Posterior vena cava (tissue), 2 donors: ENCODE measurements around the gene MVP. TPM values are rescaled to one million over a fixed set of nuclear protein-coding genes. Genes with fewer than 3 reads are reported as not detected.
"Not testable (repeated sequence)": the region's sequence is repeated elsewhere in the genome, so short reads cannot be mapped to it uniquely, and the experiment has no call there.

ENCODE experiments used
- DNase-seq: peaks from one replicate; pipeline ENCODE4 v3.0.0-alpha.2; 2020; ENCODE audit warnings: low spot score
- intact Hi-C, 2 donors: fragments of 100-400 bp; cut with DNase I; formaldehyde crosslinking; loops; one replicate each; pipeline versions ENCODE4 v1.14.1 to v1.14.2; 2022 to 2023
- long read RNA-seq, 2 donors: library from polyadenylated mRNA; unstranded; transcript quantifications; one replicate each; pipeline ENCODE4 v2.0.0, GENCODE V29; 2020 to 2021
- total RNA-seq, 2 donors: library from RNA; stranded (reverse); fragmentation: NEBNext Ultra II Directional; extraction: Animal tissue kit (Norgen Biotek cat#: 25700); gene quantifications; one replicate each; pipeline ENCODE4 v1.2.1, GENCODE V29; 2021
- donor health status: DM: yes; HTN: yes; CAD: no.
- donor health status: DM: yes; HTN: yes; CAD: no.

Gene MVP
- total RNA-seq, result 100 to 1,000 TPM; 146 to 154 TPM
- long read RNA-seq, donor 1, transcript MVP-201 (15 exons, 2,870 nt), result major isoform, 29 of 117 reads
- long read RNA-seq, donor 1, transcript MVP-202 (15 exons, 2,925 nt), result minor isoform, 13 of 117 reads
- long read RNA-seq, donor 1, partial matches to known transcripts, result 67 of 117 reads
- long read RNA-seq, donor 1, other reads (novel, unspliced or antisense), result 8 of 117 reads
- long read RNA-seq, donor 2, transcript MVP-201 (15 exons, 2,870 nt), result major isoform, 268 of 573 reads
- long read RNA-seq, donor 2, transcript MVP-202 (15 exons, 2,925 nt), result minor isoform, 96 of 573 reads
- long read RNA-seq, donor 2, partial matches to known transcripts, result 186 of 573 reads
- long read RNA-seq, donor 2, other reads (novel, unspliced or antisense), result 23 of 573 reads

- intact Hi-C loops, result loop anchor here in 1 of 2 donors (5.0 kb wide), 1 partner anchor 182 kb away; no protein-coding TSS in a partner anchor
- DNase-seq, result peak; percentile 91
Measured at GRCh38 chr16:29820271-29820701, at the start of gene MVP. Gene MVP, plus strand, starts transcription at chr16:29820462. Its CDS starts 10,088 bp downstream, at chr16:29830550.

- intact Hi-C loops, result loop anchor here in 1 of 2 donors (10.0 kb wide), 1 partner anchor 1052 kb away; no protein-coding TSS in a partner anchor
- not testable (repeated sequence) for DNase-seq
Measured at GRCh38 chr16:29772330-29772729, 47.9 kb upstream of the MVP start.

- intact Hi-C loops, result loop anchor here in 1 of 2 donors (10.0 kb wide), 1 partner anchor 1050 kb away; no protein-coding TSS in a partner anchor
- DNase-seq, result no peak
Measured at GRCh38 chr16:29774730-29775129, 45.5 kb upstream of the MVP start.

GRCh38 chr16:29775742-29776408 is 44.4 kb upstream of the MVP start:
- DNase-seq, result no peak
- intact Hi-C loops, result loop anchor here in 1 of 2 donors (10.0 kb wide), 1 partner anchor 1049 kb away; no protein-coding TSS in a partner anchor

- intact Hi-C loops, result loop anchor here in 1 of 2 donors (10.0 kb wide), 1 partner anchor 1047 kb away; no protein-coding TSS in a partner anchor
- DNase-seq, result no peak
Measured at GRCh38 chr16:29777576-29778350, 42.5 kb upstream of the MVP start, which contains the start of gene ZG16. Gene ZG16, plus strand, starts transcription at chr16:29778256. Its CDS starts 1,011 bp downstream, at chr16:29779267.

DNA sequence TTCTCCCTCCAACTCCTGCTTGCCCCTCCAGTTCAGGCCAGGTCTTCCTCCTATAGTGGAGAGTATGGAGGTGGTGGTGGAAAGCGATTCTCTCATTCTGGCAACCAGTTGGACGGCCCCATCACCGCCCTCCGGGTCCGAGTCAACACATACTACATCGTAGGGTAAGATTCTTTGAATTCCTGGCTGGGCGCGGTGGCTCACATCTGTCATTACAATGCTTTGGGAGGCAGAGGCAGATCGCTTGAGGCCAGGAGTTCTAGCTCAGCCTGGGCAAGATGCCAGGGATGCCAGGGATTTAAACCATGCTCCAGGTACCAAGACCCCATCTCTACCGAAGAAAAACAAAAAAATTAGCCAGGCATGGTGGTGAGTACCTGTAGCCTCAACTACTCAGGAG is 40.8 kb upstream of the MVP start:
- DNase-seq, result no peak
- intact Hi-C loops, result loop anchor here in 1 of 2 donors (10.0 kb wide), 1 partner anchor 1045 kb away; no protein-coding TSS in a partner anchor

GRCh38 chr16:29783094-29783953 is 36.9 kb upstream of the MVP start:
- intact Hi-C loops, result not testable (repeated sequence)

DNA sequence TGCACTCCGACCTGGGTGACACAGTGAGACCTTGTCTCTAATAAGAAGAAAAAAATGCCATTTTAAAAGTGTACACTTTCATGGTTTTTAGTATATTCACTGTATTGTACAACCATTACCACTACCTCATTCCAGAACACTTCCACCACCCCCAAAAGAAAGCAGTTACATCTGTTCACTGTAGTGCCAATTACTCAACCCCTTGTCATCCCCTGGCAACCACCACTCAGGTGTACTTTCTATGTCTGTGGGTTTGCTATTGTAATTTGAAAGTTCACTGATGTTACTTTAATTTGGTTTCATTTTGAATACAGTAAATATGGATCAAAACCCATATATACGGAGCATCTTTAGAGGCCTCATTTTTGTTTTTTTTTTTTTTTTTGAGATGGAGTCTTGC is 36.1 kb upstream of the MVP start:
- no peak for DNase-seq
- intact Hi-C loops, result no loop called here

More at GRCh38 chr16:29783094-29783953, 36.9 kb upstream of the MVP start:
- not testable (repeated sequence) for DNase-seq

GRCh38 chr16:29784901-29785500 is 35.3 kb upstream of the MVP start:
- intact Hi-C loops, result no loop called here
- DNase-seq, result peak; percentile 94

DNA sequence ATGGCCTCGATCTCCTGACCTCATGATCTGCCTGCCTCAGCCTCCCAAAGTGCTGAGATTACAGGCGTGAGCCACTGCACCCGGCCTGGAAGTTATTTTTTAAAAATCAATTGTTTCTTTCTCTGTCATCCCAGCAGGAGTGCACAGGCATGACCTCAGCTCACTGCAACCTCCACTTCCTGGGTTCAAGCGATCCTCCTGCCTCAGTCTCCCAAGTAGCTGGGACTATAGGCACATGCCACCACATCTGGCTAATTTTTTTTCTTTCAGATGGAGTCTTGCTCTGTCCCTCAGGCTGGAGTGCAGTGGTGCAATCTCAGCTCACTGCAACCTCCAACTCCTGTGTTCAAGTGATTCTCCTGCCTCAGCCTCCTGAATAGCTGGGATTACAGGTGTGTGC is 33.1 kb upstream of the MVP start:
- intact Hi-C loops, result not testable (repeated sequence)

DNA sequence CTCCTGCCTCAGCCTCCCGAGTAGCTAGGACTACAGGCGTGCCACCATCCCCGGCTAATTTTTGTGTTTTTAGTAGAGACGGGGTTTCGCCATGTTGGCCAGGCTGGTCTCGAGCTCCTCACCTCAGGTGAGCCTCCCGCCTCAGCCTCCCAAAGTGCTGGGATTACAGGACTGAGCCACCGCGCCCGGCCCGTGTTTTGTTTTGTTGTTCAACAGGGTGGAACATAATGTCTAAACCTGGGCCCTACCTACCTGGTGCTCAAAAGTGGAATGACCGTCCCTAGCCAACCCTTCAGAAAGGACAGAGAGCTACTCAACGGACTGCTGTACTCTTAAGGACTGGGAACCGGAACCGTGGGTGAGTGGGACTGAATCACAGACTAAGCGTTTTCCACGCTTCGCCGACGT is 30.5 kb upstream of the MVP start:
- no peak for DNase-seq
- intact Hi-C loops, result no loop called here

More for the DNA sequence above, 33.1 kb upstream of the MVP start:
- DNase-seq, result not testable (repeated sequence)

DNA sequence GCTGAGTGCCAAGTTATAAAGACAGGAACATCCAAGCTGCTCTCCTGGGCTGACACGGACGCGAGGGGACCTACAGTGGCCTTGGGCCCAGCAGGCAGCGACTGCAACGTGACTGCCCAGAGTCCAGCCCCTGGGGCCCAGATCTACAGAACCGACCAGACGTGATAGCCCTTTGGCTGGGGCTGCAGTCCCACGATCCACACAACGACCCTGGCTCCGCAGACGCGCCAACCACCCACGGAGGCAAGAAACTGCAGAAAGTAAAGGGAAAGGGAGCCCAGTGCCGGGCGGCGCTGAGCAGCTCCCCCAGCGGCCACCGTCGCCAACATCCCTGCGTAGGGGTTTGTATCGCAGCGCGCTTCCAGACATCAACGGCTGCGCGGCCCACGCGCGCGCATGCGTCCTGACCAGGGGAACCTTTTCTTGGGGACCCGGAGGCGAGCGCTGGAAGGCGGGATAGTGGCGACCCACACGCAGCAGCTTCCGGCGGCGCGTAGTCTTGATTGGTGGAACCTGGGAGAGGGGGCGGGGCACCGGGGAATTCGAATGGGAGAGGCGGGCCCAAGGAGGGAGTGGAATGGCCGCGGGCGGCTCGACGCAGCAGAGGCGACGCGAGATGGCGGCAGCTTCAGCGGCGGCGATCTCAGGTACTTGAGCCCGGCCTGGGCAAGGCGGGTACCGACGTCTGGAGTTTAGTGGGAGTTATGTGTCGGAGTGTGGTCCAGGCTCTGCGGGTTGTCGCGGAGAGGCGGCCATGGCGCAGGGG is 29.9 kb upstream of the MVP start, which contains the start of gene KIF22:
Gene KIF22 (plus strand): TSS at position 569 of the 766 bp plus-strand sequence. CDS start 9 bp downstream, at position 578.
- intact Hi-C loops, result no loop called here

GRCh38 chr16:29790949-29791844 is 29.1 kb upstream of the MVP start:
- no peak for DNase-seq
- intact Hi-C loops, result no loop called here

More for the DNA sequence above, 29.9 kb upstream of the MVP start, which contains the start of gene KIF22:
- peak; percentile 100 for DNase-seq

- DNase-seq, result no peak
- intact Hi-C loops, result no loop called here
Measured at GRCh38 chr16:29791845-29792807, 28.1 kb upstream of the MVP start.

- intact Hi-C loops, DNase-seq: not testable (repeated sequence)
Measured at GRCh38 chr16:29793153-29793552, 27.1 kb upstream of the MVP start.
